Measurements from ENCODE around the gene CDC42BPA. TPM values are rescaled to one million over a fixed set of nuclear protein-coding genes. Genes with fewer than 3 reads are reported as not detected.

The CDC42BPA gene
- 6.9 and 11.8 TPM in 2 replicates for total RNA-seq

GRCh38 chr1:227318016-227318852, at the start of gene CDC42BPA:
TSS of gene CDC42BPA (minus strand) at chr1:227318492. CDS start at chr1:227317182, 1,310 bp downstream.

GRCh38 chr1:226940029-226940805, 378.1 kb downstream of the CDC42BPA start, which contains the start of gene COQ8A:
TSS of gene COQ8A (plus strand) at chr1:226940294. CDS start at chr1:226961386, 21,092 bp downstream.

Other genes starting within 250 kb of the CDC42BPA start
- gene ZNF678, start 245.1 kb upstream of the CDC42BPA start, total RNA-seq, result 2.4 and 3.9 TPM in 2 replicates